T-cell (primary cell): Measurements from ENCODE around the gene TRIM62. TPM values are rescaled to one million over a fixed set of nuclear protein-coding genes. Genes with fewer than 3 reads are reported as not detected.

Source experiments
- ATAC-seq, 4 experiments: fragments of 200-7000 bp in 3 of 4; fragments of 150-1000 bp in 1 of 4; cut with Tn5 transposase; replicated peaks in 1 of 4; 1 replicate in 3 of 4; 2 replicates in 1 of 4; pipeline ENCODE4 v1.10.0; 2021; ENCODE audit warnings: moderate library complexity in 3 of 4, mild to moderate bottlenecking in 2 of 4, moderate number of reproducible peaks in 1 of 4
- CTCF ChIA-PET, 2 donors: fragments of 300-600 bp; sonication (Branson Sonifier 250); formaldehyde crosslinking; loops; one replicate each; lab custom pipeline; 2022; ENCODE audit warnings: antibody characterized with exemption in 2 of 2; lab: Charles Lee
- POLR2A ChIA-PET, 2 donors: fragments of 300-600 bp; sonication (Branson Sonifier 250); formaldehyde crosslinking; loops; one replicate each; lab custom pipeline; 2022; ENCODE audit warnings: antibody characterized with exemption in 2 of 2; lab: Charles Lee
- DNase-seq, 35 experiments: peaks; one replicate each; pipeline versions ENCODE4 v3.0.0 to v3.0.0-alpha.2; 2013 to 2023
- H3K27ac ChIP-seq: one replicate; pipeline ENCODE4 v1.5.1; 2013; ENCODE audit warnings: low read length
- H3K27me3 ChIP-seq, 2 experiments: replicated peaks in 1 of 2; 1 replicate in 1 of 2; 2 replicates in 1 of 2; pipeline versions ENCODE4 v1.6.1 to v1.7.0; 2013; ENCODE audit warnings: low read length in 1 of 2, mixed read lengths in 1 of 2; ENCODE audit not compliant: control insufficient read depth in 2 of 2, insufficient read depth in 2 of 2; ENCODE audit errors: extremely low read depth in 1 of 2
- H3K36me3 ChIP-seq, 2 donors: 1 replicate in 1 of 2; 2 replicates in 1 of 2; pipeline versions ENCODE4 v1.6.1 to v1.7.0; 2013; ENCODE audit warnings: low read length in 1 of 2; ENCODE audit not compliant: control insufficient read depth in 2 of 2, insufficient read depth in 1 of 2; ENCODE audit errors: extremely low read depth in 1 of 2
- H3K4me1 ChIP-seq, 2 experiments: 1 replicate in 1 of 2; 2 replicates in 1 of 2; pipeline versions ENCODE4 v1.6.1 to v1.7.0; 2013; ENCODE audit warnings: low read length in 2 of 2, mixed read lengths in 1 of 2; ENCODE audit not compliant: insufficient read depth in 2 of 2, control insufficient read depth in 1 of 2; ENCODE audit errors: extremely low read depth in 1 of 2
- H3K4me3 ChIP-seq, 2 donors: 1 replicate in 1 of 2; 2 replicates in 1 of 2; pipeline versions ENCODE4 v1.5.1 to v1.7.0; 2013; ENCODE audit warnings: mild to moderate bottlenecking in 2 of 2, low read length in 1 of 2, moderate library complexity in 1 of 2; ENCODE audit not compliant: control insufficient read depth in 1 of 2; ENCODE audit errors: extremely low read depth in 1 of 2
- H3K9me3 ChIP-seq: 2 replicates; pipeline ENCODE4 v1.7.0; 2013
- H3K27ac Mint-ChIP-seq, 2 donors: one replicate each; pipeline ENCODE4 v1.8.0; 2020 to 2021; ENCODE audit warnings: mild to moderate bottlenecking in 2 of 2, mixed read lengths in 2 of 2
- H3K27me3 Mint-ChIP-seq, 2 donors: one replicate each; pipeline ENCODE4 v1.8.0; 2021 to 2022; ENCODE audit warnings: mixed read lengths in 2 of 2
- H3K36me3 Mint-ChIP-seq: one replicate; pipeline ENCODE4 v1.8.0; 2021; ENCODE audit warnings: mixed read lengths
- H3K4me1 Mint-ChIP-seq, 3 donors: one replicate each; pipeline ENCODE4 v1.8.0; 2020 to 2022; ENCODE audit warnings: mixed read lengths in 3 of 3, mild to moderate bottlenecking in 1 of 3
- H3K4me3 Mint-ChIP-seq, 3 donors: one replicate each; pipeline ENCODE4 v1.8.0; 2020 to 2022; ENCODE audit warnings: mild to moderate bottlenecking in 3 of 3, mixed read lengths in 3 of 3, moderate library complexity in 3 of 3
- H3K9me3 Mint-ChIP-seq, 3 donors: one replicate each; pipeline ENCODE4 v1.8.0; 2020 to 2022; ENCODE audit warnings: mixed read lengths in 3 of 3
- WGBS: methylation state at CpG from one replicate; pipeline ENCODE4 v1.1.5; 2013; ENCODE audit warnings: missing lambda C conversion rate; ENCODE audit not compliant: insufficient coverage; 5-methylcytosine and 5-hydroxymethylcytosine counted together
- total RNA-seq, 35 experiments: library from RNA in 6 of 35; stranded (reverse) in 6 of 35; fragments of 120-200 nt in 1 of 35; gene quantifications; one replicate each; pipeline versions ENCODE4 v1.2.1 to v1.2.4 and lab custom pipeline; 2013 to 2026

TRIM62 gene
- total RNA-seq, 5 donors from 2014 or later (not counting 1 experiment from before 2014, with no cell fraction given) = 20.3 to 31.8 (median 24.3) TPM

DNA sequence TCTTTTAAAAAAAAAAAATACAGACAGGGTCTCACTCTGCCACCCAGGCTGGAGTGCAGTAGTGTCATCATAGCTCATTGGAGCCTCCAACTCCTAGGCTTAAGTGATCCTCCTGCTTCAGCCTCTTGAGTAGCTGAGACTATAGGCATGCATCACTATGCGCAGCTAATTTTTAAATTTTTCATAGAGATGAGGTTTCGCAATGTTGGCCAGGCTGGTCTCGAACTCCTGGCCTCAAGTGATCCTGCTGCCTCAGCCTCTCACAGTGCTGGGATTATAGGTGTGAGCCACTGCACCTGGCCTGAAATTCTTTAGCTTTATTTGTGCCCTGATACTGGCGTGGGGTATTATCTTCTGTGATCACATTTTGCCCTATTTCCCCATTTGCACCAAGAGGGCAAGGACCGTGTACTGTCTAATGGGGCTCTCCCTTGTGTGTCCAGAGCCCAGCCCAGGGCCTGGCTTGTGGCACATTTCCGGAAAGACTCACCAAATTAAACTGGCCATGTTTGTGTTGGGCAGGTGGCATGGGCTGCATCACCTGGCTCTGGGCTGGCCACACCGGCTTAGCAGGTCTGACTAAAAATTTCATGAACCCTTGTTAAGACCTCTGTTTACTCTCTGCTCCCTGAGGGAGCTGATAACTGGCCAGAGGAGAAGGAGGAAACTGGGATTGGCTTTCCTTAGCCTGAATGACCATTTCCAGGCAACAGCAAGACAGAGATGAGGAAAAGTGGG, 32.2 kb downstream of the TRIM62 start:
- peaks cover 0 to 2% of the 10 kb centered on the region in 2 experiments for H3K4me1 ChIP-seq
- ChIA-PET POLR2A (no interaction called here), CTCF (no interaction called here)
- no peak overlapping the region for H3K27ac ChIP-seq
- H3K27me3 ChIP-seq = no peaks in the 10 kb centered on the region
- H3K4me3 ChIP-seq = no peak overlapping the region
- Mint-ChIP-seq H3K27ac (no peak overlapping the region), H3K4me3 (no peak overlapping the region), H3K36me3 (peaks cover 30% of the 10 kb centered on the region), H3K27me3 (no peaks in the 10 kb centered on the region), H3K9me3 (no peaks in the 10 kb centered on the region), H3K4me1 (peaks cover 0 to 7% (median 2%) of the 10 kb centered on the region in 3 donors)
- 100% methylated on average over 1 of the region's 7 CpGs for WGBS
- no peak for DNase-seq
- H3K36me3 ChIP-seq = peaks cover 8 to 38% of the 10 kb centered on the region in 2 donors
- no peak for ATAC-seq
- H3K9me3 ChIP-seq = no peaks in the 10 kb centered on the region

DNA sequence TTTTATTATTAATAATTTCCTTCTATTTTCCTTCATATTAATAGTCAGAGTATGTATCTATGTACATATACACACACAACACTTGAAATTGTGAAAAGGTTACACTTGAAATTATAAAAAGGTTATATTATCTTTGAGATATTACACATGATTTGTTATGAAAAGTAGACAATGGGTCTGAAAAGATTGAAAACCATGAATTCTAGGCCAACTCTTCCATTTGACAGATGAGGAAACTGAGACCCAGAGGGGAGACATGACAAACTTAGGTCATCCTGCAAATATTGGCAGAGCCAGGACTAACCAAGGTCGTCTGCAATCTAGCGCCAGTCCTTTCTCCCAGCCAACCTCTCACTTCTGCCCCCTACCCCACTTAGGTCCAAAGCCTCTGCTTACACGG, 33.2 kb downstream of the TRIM62 start:
- POLR2A ChIA-PET = no interaction called here
- peaks cover 8 to 33% of the 10 kb centered on the region in 2 donors for H3K36me3 ChIP-seq
- no peaks in the 10 kb centered on the region for H3K27me3 ChIP-seq
- no peak overlapping the region for H3K27ac ChIP-seq
- no peaks in the 10 kb centered on the region for H3K9me3 Mint-ChIP-seq
- 83% methylated on average over 2 of the region's 3 CpGs for WGBS
- H3K27ac Mint-ChIP-seq = no peak overlapping the region
- H3K4me1 ChIP-seq = peaks cover 0 to 2% of the 10 kb centered on the region in 2 experiments
- H3K27me3 Mint-ChIP-seq = no peaks in the 10 kb centered on the region
- DNase-seq (no peak), ATAC-seq (no peak)
- H3K4me1 Mint-ChIP-seq = peaks cover 0 to 4% (median 0%) of the 10 kb centered on the region in 3 donors
- no peak overlapping the region for H3K4me3 Mint-ChIP-seq
- no peaks in the 10 kb centered on the region for H3K9me3 ChIP-seq
- CTCF ChIA-PET = no interaction called here
- peaks cover 26% of the 10 kb centered on the region for H3K36me3 Mint-ChIP-seq
- H3K4me3 ChIP-seq = no peak overlapping the region

DNA sequence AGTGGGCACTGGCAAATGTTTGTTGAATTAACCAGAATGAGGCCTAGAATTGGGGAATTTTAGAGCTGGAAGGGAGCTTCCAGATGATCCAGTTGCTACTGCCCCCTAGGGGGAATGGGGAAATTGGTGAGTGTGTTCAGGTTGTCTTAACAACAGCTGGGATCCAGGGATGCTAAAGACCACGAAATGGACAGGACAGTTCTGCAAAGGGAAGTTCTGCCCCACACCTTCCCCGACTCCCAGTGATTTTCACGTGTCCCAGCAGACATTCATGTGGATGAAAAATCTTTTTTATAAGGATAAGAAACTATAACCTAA, 33.9 kb downstream of the TRIM62 start:
- ATAC-seq = no peak

DNA sequence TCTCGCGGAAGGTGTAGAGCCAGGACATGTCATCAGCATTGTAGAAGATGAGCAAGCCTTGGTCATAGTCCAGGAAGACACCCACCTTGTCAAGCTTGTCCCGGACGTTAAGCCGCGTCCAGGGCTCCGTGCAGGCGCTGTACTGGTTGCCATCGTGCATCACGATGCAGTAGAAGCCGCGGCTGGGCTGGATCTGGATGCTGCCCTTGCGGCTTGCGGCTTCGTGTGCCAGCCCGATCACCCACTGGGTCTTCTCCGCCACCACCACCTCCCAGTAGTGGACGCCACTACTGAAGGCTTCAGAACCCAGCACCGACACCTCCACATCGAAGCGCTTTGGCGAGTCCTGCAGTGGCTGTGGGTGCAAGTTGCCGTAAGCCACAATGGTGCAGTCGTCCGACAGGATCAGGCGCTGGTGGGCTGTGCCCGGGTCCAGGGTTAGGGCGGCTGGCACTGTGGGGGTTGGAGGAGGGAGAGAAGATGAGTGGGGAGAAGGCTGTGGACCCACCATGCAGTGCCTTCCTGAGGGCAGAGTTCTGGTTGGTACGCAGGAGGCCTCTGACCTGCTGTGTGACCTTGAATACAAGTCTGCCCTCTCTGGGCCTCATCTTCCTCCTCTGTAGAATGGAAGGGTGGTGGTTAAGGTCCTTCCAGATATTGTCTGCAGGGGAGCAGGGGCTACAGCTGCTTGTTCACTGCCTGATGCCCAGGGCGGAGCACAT, 34.4 kb downstream of the TRIM62 start:
- CTCF ChIA-PET = no interaction called here
- no peak for ATAC-seq
- peaks cover 23% of the 10 kb centered on the region for H3K36me3 Mint-ChIP-seq
- Histone ChIP-seq H3K4me1 (no peaks in the 10 kb centered on the region), H3K27me3 (no peaks in the 10 kb centered on the region), H3K36me3 (peaks cover 8 to 35% of the 10 kb centered on the region in 2 donors), H3K4me3 (no peak overlapping the region), H3K9me3 (no peaks in the 10 kb centered on the region), H3K27ac (no peak overlapping the region)
- peaks cover 0 to under 1% (median 0%) of the 10 kb centered on the region in 3 donors for H3K4me1 Mint-ChIP-seq
- peak overlapping the region in 1 of 2 donors; percentile 39 for H3K27ac Mint-ChIP-seq
- WGBS = 97% methylated on average over 30 of the region's 30 CpGs
- no peaks in the 10 kb centered on the region for H3K27me3 Mint-ChIP-seq
- H3K4me3 Mint-ChIP-seq = no peak overlapping the region
- POLR2A ChIA-PET = no interaction called here
- no peak for DNase-seq
- H3K9me3 Mint-ChIP-seq = no peaks in the 10 kb centered on the region

More for the DNA sequence above, 33.9 kb downstream of the TRIM62 start:
- H3K27me3 Mint-ChIP-seq = no peaks in the 10 kb centered on the region
- no peaks in the 10 kb centered on the region for H3K9me3 Mint-ChIP-seq
- peak in 2 of 35 experiments; percentile 12 to 45 for DNase-seq
- Histone ChIP-seq H3K36me3 (peaks cover 8 to 35% of the 10 kb centered on the region in 2 donors), H3K27ac (no peak overlapping the region), H3K9me3 (no peaks in the 10 kb centered on the region), H3K4me1 (no peaks in the 10 kb centered on the region), H3K4me3 (no peak overlapping the region), H3K27me3 (no peaks in the 10 kb centered on the region)
- WGBS = no CpG with 5 or more reads among the region's 3 CpGs
- peaks cover 26% of the 10 kb centered on the region for H3K36me3 Mint-ChIP-seq
- H3K27ac Mint-ChIP-seq = peak overlapping the region in 1 of 2 donors; percentile 39
- no peak overlapping the region for H3K4me3 Mint-ChIP-seq
- ChIA-PET POLR2A (no interaction called here), CTCF (no interaction called here)
- no peaks in the 10 kb centered on the region for H3K4me1 Mint-ChIP-seq

DNA sequence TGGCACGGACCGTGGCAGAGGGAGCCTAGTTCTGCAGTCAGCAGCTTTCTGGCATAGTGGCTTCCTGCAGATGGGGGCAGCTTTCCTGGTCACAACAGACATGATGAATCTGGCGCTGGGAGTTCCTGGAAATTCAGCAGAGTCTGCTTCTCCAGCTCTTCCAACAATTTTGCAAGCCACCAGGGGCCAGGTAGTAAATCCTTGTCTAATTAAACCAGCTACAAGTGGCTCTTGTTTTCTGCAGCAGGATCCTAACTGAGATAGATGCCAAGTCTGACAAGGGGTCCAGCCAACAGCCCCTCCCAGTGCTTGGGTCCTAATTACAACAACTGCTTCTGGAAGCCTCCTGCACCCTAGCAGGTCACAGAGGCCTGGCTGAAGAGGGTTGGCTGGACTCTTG, 35.8 kb downstream of the TRIM62 start:
- peak overlapping the region in 1 of 2 donors; percentile 11 for H3K27ac Mint-ChIP-seq
- DNase-seq = no peak
- H3K4me1 Mint-ChIP-seq = peaks cover 4 to 7% (median 5%) of the 10 kb centered on the region in 3 donors
- H3K4me3 Mint-ChIP-seq = no peak overlapping the region
- WGBS = 100% methylated on average over 3 of the region's 3 CpGs
- Histone ChIP-seq H3K36me3 (peaks cover 6 to 31% of the 10 kb centered on the region in 2 donors), H3K9me3 (no peaks in the 10 kb centered on the region), H3K4me1 (peaks cover 0 to 2% of the 10 kb centered on the region in 2 experiments), H3K4me3 (no peak overlapping the region), H3K27ac (no peak overlapping the region), H3K27me3 (no peaks in the 10 kb centered on the region)
- peaks cover 23% of the 10 kb centered on the region for H3K36me3 Mint-ChIP-seq
- no peak for ATAC-seq
- no peaks in the 10 kb centered on the region for H3K9me3 Mint-ChIP-seq
- POLR2A ChIA-PET = no interaction called here
- H3K27me3 Mint-ChIP-seq = no peaks in the 10 kb centered on the region
- CTCF ChIA-PET = no interaction called here

DNA sequence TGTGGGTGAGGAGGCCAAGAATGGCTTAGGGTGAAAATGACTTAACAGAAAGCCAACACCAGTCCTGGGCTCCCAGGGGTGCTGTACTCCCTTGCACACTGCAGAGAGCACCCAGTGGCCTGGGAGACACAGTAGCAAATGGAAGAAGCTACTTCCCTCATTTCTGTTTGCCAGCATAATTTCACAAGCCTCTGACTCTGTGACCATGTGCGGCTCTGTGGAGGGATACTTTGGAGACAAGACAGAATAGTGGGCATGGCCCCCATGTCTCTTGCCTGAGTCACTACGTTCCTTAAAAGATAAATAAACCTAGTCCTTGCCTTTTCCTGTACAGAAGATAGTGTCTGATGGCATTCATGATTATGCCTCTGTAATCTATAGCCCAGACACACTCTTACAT, 38.1 kb downstream of the TRIM62 start:
- Mint-ChIP-seq H3K36me3 (peaks cover 18% of the 10 kb centered on the region), H3K4me1 (peaks cover 6 to 16% (median 7%) of the 10 kb centered on the region in 3 donors), H3K4me3 (no peak overlapping the region), H3K27ac (peak overlapping the region in 1 of 2 donors; percentile 44), H3K27me3 (no peaks in the 10 kb centered on the region), H3K9me3 (no peaks in the 10 kb centered on the region)
- H3K9me3 ChIP-seq = no peaks in the 10 kb centered on the region
- no peak overlapping the region for H3K27ac ChIP-seq
- no CpG with 5 or more reads among the region's 2 CpGs for WGBS
- H3K27me3 ChIP-seq = no peaks in the 10 kb centered on the region
- ChIA-PET CTCF (no interaction called here), POLR2A (interaction anchor here in 1 of 2 donors (0.5 kb wide), 1 partner anchor 100 kb away, joined by 5 read pairs; no protein-coding TSS in a partner anchor)
- ATAC-seq (no peak), DNase-seq (no peak)
- H3K36me3 ChIP-seq = peaks cover 3 to 22% of the 10 kb centered on the region in 2 donors
- H3K4me3 ChIP-seq = no peak overlapping the region
- H3K4me1 ChIP-seq = peaks cover 0 to 2% of the 10 kb centered on the region in 2 experiments
